ENCODE measurements around the gene GRM7.
"Not testable (repeated sequence)": the region's sequence is repeated elsewhere in the genome, so short reads cannot be mapped to it uniquely, and the experiment has no call there.

The GRM7 gene

DNA sequence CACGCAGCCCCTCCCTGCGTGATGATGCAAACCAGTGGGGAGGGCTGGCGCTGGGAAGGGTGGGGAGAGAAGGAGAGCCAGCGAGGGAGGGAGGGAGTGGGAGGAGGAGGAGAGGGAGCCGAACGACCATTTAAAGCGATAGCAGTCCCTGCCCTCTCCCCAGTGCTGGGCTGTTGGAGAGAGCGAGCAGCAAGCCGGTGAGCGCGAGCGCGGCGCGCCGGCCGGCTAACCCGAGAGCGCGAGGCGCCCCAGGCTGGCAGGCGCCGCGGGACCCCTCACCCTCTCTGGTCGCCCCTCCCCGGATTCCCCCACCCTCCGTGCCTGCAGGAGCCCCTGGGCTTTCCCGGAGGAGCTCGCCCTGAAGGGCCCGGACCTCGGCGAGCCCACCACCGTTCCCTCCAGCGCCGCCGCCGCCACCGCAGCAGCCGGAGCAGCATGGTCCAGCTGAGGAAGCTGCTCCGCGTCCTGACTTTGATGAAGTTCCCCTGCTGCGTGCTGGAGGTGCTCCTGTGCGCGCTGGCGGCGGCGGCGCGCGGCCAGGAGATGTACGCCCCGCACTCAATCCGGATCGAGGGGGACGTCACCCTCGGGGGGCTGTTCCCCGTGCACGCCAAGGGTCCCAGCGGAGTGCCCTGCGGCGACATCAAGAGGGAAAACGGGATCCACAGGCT is at the start of gene GRM7:
Gene GRM7 (plus strand): TSS at position 162 of the 671 bp plus-strand sequence.
- no peak for DNase-seq

DNA sequence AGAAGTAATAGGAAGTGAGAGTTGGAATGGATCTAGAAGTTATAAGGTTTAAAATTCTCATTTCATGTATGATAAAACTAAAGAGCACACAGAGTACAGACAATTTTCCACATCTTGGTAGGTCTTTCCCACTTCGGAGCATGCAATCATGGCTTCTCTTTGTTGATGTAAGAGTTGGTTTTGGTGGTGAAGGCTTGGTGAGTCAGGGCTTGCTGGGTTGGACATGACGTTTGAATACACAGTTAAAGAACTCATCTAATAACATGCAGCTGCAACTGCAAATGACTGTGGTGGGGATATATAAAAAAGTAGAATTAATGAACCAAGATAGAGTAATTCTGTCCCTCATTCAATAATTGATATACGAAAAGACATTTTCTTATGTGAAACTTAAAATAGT is 39.5 kb upstream of the GRM7 start:
- no peak for DNase-seq

DNA sequence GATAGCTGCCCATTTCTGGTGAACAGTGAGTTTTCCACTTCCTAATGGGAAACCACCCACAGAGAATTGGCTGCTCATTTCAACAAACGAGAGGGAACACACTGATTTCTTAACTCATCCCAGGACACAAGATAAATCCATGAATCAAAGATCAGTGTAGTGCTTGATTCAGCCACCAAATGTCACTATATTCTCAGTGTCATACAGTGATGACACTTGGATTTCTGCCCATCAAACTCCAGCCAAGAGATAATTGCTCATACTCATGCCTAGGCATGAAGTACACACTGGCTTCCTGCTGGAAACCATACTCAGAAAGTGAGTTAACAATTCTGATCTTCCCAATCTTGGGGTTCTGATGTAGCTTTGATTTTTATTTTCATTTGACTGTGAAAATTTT is 35.4 kb upstream of the GRM7 start:
- DNase-seq: no peak

DNA sequence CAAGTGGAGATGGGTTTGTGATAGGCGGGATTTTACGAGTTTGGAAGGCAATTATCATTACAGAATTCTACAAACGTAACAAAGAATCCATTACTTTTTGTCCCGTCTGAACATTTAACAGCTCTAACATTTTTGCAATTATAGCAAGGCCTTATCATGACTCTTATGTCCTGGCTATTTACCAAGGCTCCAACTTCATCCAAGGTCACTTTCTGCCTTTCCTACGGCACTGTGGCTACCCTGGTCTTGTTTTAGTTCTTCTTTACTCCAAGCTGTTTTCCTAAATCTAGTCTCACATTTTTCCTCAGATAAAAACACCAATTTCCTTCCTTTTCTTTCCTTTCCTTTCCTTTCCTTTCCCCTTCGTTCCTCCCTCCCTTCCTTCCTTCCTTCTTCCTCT is 33.5 kb upstream of the GRM7 start:
- no peak for DNase-seq

DNA sequence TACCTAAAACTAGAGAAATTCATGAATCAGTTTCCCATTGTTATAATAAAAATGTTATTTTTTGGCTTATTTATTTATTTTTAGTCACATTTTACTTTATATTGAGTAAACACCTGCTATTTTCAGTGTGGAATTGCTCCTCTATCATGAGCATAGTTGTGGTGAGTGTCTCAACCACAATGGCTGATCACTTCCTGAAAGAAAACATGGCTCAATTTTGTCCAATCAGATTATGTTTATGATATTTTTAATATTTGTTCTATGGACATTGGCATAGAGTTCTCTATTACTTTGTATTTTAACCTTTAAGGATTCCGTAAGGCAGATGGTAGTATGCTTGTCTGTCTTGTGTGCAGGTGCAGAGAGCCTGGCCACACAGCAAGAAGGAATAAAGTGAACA is 16.2 kb upstream of the GRM7 start:
- DNase-seq: no peak

DNA sequence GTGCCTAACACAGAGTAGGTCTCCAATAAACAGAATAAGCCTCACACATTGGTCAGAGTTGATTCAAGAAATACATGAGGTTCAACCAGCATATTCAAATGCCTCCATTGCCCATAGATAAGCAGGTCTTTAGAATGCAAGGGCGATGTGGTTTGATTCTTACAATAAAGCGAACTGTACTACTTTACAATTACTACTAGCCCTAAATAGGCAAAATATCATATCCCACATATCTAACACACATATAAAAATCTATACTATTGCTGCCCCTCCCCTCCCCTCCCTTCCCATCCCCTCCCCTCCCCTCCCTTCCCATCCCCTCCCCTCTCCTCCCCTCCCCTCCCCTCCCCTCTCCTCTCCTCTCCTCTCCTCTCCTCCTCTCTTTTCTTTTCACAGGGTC is 6.7 kb upstream of the GRM7 start:
- no peak for DNase-seq

DNA sequence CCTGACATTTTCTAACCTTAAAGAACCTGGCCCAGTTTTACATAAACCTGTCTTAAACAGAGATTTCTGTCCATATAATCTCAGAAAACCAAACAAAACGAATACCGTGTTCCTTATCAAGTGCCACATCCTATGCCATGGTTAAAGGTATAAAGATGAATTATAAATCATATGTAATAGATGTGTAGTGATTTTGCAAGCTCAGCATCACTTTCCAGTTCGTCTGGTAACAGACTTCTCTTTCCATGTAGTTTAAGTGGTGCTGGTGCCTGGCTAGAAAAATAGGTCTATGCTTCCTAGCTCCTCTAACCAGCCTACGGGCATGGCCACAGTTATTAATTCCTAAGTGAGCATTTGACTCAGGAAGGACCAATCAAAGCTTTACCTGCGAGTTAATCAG is 3.4 kb upstream of the GRM7 start:
- no peak for DNase-seq

DNA sequence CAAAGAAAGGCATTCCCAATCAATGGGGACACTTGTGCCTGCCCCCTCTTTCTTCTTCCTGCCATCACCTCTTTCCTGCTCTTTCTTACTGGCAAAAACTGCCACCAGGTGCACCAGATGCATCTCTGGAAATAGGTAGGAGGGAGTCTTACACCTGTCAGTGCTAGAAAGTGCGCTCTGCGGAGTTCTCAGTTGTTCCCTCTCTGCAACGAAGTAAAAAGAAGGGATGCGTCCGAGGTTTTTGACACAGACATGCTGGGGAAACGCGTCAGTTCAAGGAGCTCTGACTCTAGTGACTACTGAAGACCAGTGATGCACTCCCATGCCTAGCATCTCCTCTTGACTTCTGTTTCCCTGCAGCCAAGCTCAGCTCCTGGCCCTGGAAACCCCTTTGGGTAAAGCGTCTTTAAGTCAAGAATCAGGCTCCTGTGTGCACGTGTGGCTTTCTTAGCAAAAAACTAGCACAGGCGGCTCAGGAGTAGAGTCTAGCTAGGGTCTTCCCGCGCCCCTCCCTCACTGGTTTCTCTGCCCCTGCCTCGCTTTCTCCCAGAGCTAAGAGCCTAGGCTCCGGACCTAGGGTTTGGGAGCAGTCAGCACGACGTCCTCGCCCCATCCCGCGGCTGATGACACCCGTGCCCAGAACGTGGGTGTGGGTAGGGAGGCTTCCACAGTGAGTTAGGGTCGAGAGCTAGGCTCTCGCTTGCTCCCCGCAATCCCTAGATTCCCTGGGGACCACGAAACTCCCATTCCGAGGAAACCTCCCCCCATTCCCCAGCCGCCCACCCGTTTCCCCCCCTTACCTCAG is 564 bp upstream of the GRM7 start:
- DNase-seq: no peak

DNA sequence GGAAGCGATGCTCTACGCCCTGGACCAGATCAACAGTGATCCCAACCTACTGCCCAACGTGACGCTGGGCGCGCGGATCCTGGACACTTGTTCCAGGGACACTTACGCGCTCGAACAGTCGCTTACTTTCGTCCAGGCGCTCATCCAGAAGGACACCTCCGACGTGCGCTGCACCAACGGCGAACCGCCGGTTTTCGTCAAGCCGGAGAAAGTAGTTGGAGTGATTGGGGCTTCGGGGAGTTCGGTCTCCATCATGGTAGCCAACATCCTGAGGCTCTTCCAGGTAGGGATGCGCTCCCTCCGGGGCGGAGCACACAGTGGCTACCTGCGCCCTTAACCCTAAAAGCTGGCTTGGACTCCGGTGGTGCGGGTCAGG is 698 bp downstream of the GRM7 start:
- DNase-seq: no peak

DNA sequence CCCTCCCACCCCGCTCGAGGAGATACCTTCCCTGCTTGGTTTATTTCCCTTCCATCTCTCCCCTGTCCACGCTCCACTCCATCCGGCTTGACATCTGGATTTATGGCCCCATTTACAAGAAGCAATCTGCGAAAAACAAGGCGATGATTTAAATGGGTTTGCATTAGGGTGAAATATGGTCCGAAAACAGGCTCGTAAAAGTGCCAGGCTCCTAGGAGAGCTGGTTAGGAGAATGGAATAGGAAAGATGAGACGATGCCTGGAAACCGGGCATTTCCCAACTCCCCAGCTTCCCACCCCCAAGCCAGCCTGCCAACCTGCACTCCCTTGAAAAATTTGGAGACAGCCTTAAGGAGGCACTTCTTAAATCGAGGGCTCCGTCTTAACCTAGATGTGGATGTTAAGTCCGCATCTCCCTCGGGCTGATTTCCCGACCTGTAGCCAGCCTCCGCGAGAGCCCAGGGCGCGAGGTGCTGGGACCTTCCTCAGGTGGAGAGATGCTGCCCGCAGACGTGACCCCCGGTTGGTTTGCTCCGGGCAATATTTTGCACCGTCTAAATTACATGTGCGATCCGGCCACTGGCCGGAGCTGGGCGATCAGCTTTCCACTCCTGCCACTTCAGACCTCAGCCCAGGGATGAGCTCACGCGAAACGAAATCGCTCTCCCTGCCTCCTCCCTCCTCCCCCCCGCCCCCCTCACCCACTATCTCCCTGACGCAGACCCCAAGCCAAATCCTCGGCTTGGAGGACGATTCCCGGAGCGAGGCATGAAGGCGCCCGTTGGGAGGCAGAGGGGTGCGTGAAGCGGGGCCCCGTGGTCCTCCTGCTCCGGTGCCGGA is 1.3 kb downstream of the GRM7 start:
- DNase-seq: no peak

DNA sequence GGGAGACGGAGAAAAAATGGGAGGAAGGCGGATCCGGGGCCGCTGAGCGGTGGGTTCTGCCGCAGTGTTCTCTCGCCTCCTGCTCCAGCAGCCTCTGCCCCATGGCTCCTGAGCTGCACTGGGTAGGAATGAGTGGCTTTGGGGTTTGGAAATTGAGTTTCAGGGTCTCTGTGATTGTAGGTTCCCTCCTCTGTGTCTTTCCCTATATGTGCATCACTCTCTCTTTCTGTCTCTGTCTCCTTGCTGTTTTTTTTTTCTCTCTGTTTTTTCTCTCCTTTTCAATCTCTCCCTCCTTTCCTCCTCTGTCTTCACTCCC is 1.9 kb downstream of the GRM7 start:
- DNase-seq: no peak

DNA sequence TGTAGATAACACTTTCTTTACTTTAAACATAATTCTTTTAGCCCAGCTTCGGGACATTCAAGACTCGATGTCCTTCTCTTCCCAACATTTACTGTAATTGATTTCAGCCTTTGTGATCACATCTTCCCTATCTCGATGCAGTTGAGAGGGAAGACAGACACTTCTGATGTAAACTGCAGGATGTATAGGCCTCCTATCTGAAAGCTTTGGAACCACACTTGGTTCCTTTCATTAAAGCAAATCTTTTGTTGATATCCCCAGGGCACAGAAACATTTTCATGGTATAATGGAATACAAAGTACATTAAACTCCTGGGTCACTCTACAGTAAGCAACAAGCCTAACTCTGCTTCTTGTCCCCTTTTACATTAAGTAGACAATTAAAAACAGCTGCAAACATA is 6.4 kb downstream of the GRM7 start:
- no peak for DNase-seq

DNA sequence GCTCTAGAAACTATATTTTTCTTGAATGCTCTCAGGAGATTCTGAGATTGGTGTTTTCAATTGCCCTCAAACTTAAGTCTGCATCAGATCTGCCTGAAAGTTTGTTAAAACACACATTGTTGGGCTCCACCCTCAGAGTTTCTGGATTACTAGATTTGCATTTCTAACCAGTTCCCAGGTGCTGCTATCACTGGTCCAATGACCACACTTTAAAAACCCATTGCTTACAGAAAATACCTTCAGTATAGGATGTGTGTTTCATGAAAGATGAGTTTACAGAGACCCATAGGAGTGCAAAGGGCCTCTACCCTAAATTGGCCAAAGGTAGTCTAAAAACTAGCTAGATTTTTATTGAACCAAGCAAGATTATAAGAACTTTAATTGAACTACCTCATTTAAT is 17.8 kb downstream of the GRM7 start:
- DNase-seq: no peak

DNA sequence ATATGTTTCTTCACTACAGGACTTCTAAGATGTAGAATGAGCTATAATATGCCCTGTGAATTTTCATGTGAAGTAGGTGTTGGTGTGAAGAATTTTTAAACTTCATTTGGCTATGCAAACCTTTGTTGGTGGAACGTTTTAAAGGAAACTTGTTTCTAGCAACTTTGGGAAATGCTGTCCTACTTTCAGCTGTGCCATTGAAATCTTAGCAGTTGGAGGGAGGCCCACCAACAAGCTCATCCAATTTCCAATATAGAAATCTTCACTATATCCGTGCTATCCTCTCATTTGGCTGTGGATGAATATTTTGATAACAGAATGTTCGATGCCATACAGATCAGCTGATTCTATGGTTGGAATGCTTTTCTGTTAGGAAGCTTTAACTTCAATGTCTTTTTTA is 51.3 kb downstream of the GRM7 start:
- no peak for DNase-seq

DNA sequence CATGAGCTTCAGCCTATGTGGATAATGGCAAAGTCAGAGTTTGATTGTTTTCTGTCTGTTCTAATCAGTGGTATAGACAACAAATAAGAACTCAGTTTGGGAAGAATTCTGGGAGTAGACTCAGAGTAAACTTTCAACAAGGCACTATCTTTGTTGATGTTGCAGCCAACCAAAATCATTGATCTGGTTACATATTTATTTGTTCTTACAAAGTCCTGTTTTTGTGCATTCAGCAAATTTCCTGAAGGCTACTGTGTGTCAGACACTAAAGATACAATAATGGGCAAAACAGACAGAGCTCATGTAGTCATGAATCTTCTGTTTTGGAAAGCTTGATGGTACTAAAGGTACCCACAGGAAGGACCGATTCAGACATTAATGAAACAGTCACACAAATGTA is 55.0 kb downstream of the GRM7 start:
- DNase-seq: no peak

DNA sequence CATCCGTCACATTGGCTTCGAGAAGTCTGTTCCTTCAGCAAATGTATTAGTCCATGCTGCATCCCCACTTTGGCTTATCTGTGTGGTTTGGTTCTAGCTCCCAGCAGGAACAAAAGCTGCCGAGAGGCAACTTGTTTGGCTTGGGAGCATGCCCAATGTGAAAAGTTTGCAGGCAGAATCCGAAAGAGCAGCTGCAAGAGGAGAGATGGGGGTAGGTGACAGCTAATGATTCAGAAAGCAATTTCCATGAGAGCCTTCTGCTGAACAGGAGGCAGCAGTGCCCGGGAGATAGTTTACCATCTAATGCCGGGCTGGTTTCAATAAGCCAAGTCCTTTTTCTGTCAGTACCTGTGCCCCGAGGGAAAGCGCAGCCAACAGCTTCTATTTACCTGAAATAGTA is 60.2 kb downstream of the GRM7 start:
- no peak for DNase-seq

DNA sequence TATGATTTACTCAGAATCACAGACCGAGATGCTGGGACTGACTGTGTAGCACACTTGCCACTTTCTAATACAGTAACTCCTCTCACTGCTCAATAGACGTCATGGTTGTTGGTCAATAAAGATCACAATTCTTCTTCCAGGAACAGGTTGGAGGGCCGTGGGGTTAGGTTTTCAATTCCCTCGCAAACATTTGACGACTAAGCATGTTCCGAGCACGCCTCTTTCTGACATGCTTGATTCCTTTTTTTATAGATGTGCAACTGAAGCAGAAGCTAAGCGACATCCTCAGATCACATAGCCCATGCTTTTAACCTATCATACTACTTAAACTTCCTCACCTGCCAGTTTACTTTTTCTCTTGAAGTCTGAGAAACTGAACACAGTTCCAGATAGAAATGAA is 61.0 kb downstream of the GRM7 start:
- no peak for DNase-seq

DNA sequence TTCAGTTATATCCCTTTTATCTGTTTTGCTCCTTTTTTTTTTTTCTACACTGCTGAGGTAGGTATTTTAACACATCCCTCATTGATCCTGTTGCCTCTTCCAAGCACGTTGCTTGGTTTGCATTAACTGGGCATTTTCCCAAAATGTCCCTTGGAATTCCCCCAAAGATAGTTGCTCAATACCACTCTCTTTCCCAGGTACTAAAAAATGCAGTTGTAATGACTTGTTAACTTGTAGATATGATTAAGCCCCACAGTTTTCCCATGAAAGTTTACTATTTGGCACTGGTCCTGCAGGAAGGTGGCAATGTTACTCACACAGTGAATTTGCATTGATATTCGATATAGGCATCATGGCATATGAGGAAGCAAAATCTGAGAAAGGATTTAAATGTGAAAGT is 67.1 kb downstream of the GRM7 start:
- DNase-seq: no peak

DNA sequence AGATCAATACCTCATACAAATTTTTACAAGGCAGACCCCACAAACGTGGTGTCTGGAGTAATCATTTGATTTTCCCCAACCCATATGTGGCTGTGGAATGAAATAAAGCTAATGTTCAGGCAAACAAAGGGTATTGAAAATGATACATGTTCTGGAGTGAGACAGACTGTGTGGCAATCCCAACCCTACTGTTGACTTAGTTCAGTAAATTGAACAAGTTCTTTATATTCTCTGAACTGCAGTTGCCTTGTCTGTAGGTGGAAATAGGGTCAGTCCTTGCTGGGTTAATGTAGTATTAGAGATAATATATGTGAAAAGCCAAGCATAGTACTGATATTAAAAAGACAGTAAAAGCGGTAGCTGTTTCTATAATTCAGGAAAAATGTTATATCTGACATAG is 69.0 kb downstream of the GRM7 start:
- DNase-seq: no peak

DNA sequence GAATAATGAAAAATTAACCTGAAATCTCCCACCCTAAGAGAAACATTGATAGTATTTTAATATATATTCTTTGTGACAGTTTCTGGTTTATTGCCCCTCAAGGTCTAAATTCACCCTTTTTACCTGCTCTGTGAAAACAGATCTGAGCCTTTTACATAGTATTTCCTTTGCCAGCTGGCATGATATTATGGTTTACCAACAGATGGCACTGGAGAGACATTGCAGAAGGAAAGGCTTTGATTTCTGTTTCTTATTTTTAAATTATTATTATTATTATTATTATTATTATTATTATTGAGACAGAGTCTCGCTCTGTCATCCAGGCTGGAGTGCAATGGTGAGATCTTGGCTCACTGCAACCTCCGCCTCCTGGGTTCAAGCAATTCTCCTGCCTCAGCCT is 74.5 kb downstream of the GRM7 start:
- DNase-seq: not testable (repeated sequence)

DNA sequence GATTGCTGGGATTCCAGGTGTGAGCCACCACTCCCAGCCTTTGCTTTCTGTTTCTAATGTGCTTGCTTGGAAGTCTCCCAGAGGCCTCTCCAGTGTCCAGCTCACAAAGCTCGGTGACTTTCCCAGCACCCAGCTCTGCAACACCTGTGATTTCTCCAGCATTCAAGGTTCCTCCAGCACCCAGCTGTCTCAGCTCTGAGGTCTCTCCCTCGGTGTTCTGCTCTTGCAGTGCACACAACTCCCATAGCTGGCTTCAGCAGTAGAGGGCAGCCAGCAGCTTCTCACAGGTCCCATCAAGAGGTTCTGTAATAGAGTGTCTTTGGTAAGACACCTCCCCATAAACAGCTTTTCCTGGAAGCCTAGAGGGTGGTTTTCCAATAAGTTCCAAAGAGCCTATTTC is 75.1 kb downstream of the GRM7 start:
- DNase-seq: no peak

DNA sequence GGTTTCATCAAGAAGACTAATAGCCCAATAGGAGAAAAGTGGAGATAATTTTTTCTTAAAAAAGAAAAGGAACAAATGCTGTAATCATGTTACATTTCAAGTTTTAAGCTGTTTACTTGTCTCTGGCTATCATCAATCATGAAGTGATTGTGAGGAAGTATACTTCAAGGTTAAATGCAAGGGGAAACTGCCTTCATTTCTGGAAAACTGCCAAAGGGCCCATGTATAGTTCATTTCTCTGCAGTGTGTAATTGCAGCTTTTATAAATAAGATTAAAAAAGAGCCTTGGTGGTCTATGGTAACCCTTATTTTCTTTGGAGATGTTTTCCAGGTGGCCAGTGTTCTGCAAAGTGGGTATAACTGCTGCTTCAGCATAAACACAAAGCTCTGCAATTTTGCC is 101.9 kb downstream of the GRM7 start:
- no peak for DNase-seq

DNA sequence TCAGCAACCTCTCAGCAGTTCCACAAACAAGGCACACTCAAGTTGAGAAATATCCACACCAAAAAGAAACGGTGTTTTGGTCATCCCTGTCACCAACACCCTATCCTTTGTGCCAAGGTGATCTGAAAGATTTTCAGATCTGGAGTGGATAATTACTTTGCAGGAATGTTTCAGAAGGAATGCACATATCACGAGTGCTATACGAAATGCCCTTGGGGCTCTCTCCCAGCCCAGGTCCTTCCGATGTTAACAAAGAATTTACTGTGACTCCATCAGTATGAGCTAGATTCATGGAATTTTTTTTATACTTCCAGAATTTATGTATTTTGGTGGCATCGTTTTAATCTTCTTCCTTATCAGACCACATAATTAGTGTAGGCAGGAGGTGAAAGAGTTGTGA is 105.0 kb downstream of the GRM7 start:
- DNase-seq: no peak

DNA sequence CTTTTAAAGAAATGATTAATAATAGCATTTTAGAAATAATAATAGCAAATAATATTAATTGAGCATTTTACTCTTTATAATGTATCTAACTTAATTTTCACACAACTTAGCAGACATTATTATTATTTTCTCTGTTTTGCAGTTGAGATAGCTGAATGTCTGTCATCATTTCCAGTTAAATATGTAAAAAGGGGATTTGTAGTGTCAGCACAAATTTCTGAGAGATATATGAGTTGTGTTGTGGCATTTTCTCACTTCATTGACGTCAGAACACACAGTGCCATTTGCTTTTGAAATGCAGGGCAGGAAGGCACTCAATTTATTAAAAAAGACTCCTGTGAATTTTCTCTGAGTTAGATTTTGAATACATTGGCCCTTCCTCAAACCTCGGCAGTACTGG is 111.0 kb downstream of the GRM7 start:
- no peak for DNase-seq
